NK-92 (cell line): ENCODE data around the gene NAA80.

ENCODE experiments used
- DNase-seq: peaks from one replicate; lab custom pipeline; 2025; ENCODE audit not compliant: unreplicated experiment; lab: John Stamatoyannopoulos, UW

The NAA80 gene

DNA sequence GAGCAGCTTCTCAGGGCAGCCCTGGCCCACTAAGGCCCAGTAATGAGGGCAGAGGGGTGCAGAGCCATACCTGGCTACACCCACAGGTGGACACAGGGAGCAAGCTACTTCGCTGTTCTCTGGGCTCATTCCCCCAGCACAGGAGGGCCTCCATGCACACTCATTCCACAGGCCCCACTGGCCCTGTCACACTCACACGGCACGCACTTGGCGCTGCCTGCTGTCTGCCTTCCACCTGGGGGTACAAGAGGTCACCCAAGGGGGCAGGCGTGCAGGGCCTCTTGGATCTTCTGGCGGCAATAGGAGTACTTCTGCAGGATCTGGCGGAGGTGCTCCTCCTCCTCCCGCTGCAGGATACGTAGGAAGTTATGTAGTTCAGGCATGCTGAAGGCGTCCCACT is 31.1 kb upstream of the NAA80 start:
- DNase-seq, result no peak

DNA sequence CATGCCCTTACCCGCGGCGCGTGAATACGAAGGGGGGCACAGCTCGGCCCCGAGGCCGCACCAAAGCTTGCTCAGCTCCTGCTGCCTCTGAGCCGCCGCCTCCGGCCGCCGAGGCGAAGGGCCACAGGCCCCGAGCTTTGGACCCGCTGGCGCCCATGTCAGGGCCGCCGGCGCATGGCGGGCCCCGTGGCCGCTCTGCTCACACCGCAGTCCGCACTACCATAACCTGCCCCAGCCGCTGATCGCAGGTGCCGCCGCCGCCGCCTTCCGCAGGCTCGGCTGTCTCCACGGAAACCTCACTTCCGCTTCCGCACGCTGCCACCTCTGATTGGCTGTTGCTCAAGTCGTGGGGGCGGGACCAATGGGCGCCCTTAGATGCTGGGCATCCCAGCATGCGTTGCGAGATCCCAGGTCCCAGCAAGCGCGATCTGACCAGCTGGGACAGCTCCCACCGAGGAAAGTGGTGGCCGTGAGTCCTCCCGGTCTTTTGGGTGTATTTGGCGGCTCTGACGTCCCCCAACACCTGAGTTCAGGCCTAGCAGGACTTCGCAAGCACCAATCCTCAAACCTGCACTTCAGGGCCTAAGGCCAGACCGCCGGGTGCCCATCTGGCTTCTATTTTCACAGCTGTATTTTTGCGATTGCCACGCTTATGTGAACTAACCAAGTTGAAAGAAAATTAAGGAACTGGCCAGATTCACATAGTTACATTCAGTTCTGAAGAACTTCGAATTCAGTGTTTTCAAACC is 28.9 kb upstream of the NAA80 start, which contains the start of gene TUSC2:
Gene TUSC2 (minus strand): TSS at position 281 of the 749 bp plus-strand sequence. CDS start 124 bp downstream, at position 157.
- peak; percentile 42 for DNase-seq

DNA sequence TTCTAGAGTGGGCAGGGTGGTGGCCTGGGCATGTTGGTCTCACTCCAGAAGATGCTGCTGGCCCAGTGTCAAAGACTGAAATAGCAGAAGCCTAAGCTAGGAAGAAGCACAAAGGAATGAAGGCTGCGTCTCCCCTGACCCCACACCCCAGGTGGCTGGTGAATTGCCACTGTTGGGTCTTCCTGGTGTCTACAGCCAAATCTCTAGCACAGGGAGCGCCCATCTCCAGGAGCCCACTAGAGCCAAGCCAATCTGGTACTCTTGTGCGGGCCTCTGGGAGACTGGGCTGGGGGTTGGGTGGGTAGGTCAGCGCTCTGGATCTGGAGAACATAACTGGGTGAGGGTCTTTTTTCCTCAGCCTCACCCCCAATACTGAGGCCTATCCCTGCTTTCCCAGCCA is 27.9 kb upstream of the NAA80 start:
- no peak for DNase-seq

DNA sequence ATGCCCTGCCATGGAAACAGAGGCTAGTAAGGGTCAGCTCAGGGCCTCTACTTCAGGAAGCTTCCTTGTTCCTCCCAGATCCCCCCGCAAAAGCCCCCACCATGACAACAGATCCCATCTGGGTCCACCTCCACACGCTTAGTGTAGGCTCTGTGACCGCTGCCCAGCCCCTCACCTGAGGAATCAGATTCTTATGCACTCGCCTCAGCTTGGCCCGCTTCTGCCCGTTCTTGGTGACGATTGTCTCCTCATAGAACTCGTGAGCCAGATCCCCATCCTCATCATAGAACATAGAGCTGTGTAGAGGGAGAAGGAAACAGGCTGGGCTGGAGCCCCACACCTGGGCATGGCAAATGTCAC is 27.0 kb upstream of the NAA80 start:
- no peak for DNase-seq

DNA sequence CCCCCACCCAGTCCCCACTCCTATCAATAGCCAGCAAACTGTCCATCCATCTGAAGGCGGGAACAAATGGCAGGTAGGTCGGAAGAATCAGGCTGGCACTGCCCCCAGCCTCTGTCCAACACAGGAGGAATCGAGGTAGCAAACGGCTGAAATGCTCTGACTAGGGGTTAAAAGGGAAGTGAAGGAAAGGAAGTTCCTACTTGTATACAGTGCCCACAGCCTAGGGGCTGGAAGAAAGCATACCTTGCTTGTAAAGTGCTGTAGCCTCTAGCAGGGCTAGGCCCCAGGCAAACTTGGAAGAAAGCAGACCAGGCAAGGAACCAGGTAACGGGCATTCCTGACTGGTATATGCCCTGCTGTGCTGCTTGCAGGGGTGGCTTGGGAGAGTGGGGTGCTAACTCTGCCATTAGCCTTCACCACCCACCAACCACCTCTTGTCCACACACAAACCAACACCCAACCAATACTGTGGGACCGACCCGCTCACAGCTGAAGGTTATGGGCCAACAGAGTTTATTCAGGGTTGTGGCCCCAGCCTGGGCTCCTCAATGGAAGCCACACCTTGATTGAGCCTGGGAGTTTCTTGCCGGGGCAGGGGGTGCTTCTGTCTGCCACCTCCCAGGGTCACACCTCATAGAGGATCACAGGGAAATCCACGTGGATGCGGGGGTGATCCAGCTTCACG is 26.4 kb upstream of the NAA80 start:
- no peak for DNase-seq

DNA sequence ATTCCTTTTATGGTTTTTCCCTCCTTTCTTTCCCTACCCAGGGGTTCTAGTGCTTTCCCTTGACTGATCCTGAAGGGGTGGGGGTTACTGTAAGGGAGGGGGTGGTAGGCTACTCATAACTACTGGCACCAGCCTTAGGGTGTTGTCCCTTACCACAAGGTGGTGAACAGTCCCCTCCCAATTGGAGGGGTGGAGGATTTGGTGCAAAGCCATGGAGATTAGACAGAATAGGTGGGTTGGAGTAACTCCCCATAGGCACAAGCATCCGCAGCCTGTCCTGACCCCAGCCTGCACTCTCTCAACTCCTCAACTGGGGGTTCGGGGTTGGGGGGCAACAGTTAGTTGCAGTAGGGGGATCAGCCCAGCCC is 25.9 kb upstream of the NAA80 start:
- no peak for DNase-seq

DNA sequence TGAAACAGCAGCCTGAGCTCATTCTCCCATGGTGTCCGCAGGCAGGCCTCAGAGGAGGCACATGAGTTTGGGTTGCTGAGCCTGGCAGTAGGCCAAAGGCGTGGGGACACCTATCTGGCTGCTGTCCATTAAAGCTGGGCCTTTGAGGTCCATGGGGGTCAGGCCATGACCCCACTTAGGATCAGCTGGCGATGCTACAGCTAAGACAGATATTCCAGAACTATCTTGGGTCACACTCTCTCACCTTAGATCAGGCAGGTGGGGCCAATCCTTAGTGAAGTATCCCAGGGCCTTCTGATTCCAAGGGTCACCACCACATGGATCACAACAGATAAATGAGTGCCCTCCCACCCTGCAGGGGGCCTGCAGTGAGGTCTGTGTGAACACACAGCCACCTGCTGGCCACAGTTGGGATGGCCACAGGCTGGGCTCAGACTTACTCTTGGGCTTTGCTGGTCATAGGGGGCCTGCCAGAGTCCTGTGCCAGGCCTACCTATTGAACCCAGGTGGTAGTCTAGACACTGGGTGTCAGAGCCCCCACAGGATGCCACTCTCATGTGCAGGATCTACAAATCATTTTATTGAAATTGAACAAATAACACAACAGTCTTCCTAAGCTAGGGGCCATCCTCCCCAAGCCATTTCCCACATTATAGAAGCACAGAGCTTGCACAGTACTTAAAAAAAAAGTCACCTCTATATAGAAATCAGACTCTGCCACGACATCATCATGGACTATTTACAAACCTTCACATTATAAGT is 25.3 kb upstream of the NAA80 start:
- no peak for DNase-seq

DNA sequence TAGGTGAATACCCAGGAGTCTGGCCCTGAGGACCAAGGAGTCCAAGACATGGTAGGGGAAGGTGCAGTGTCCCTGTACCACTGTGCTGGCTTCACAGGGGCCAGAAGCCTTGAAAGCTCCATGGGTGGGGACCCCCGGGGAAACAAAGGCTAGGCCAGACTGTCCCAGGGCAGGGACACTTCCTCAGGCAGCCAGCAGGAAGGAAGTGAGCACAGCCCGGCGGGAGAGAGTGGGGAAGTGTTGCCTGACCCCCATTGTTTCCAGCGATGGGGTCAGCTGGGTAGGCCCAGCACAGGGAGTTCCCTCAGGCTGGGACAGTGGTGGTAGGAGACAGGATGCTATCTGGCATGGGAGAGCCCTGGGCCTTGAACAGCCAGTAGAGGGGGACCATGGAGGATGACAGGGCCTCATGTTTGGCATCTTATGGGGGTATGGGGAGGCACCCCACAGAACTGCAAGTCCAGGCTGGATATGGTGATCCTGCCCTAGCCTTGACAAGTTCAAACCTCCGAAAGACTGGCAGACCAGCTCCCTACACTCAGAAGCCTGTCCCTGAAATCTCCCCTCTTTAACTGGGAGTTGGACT is 24.5 kb upstream of the NAA80 start:
- DNase-seq, result no peak

DNA sequence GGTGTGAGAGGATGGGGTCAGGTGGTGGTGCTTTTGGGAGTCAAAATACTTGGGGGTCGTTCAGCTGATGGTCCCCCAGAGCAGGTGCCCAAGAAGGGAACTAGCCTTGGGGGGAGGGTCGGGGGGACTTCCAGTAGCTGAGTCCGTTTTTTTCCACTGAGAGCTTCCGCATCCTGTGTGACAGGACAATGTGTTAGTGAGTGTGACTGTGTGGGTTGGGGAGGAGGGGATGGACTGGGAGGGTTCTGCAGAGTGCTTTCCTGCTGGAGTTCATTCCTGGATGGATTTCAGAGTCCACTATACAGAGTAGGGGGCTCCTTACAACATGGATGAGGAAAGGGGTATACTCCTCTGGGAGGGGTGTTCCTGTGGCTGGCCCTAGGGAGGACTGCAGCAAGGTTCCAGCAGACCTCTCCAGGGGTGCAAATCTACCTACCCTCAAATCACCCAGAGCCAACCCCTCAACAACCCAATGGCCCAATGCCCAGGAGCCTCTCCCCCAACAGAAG is 23.9 kb upstream of the NAA80 start:
- no peak for DNase-seq

DNA sequence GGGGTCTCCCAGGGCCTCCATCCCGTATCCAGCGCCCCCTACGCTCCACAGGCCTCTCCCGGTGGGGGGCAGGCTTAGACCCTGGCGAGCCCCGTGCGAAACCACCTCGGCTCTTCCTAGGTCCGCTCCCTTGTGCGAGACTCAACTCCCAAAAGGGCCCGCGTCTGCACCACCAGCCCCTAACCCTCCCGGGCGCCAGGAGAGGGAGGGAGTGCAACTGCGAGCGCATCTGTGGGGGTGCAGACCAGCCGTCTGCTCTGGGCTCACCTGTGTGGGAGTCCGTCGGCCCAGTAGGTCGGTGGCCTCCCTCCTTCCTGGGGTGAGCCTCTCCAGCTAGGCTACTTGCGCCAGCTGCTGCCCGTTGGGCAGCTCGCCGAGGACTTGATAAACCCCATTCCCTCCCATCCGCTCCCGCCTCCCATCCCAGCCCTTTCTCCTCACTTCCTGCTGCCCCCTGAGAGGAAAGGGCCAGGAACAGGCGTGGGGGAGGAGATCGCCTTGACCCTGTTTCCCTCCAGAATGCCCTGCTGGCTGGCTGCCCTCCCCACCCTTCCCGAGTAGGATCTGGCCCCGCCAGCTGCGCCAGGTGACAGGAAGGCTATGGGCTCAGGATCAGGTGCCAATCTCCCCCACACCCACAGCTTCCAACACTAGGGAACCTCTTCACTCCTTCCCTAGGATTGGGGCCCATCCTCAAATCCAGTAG is 23.3 kb upstream of the NAA80 start, which contains the start of gene HYAL2:
Gene HYAL2 (minus strand): TSS at position 360 of the 706 bp plus-strand sequence. CDS start 2,256 bp downstream, outside the sequence.
- no peak for DNase-seq

DNA sequence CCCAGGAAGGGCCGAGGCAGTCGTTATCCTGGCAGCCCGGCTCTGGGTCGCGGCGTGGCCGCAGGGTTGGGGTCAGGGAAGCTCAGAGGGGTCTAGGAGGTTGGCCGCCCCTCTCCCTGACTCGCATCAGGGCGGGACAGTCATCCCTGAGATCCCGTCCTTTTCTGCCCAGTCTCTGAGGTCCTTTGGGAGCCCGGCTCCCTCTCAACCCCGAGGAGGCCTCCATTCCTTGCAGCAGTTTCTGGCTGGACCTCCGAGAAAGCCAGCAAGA is 22.8 kb upstream of the NAA80 start:
- no peak for DNase-seq

DNA sequence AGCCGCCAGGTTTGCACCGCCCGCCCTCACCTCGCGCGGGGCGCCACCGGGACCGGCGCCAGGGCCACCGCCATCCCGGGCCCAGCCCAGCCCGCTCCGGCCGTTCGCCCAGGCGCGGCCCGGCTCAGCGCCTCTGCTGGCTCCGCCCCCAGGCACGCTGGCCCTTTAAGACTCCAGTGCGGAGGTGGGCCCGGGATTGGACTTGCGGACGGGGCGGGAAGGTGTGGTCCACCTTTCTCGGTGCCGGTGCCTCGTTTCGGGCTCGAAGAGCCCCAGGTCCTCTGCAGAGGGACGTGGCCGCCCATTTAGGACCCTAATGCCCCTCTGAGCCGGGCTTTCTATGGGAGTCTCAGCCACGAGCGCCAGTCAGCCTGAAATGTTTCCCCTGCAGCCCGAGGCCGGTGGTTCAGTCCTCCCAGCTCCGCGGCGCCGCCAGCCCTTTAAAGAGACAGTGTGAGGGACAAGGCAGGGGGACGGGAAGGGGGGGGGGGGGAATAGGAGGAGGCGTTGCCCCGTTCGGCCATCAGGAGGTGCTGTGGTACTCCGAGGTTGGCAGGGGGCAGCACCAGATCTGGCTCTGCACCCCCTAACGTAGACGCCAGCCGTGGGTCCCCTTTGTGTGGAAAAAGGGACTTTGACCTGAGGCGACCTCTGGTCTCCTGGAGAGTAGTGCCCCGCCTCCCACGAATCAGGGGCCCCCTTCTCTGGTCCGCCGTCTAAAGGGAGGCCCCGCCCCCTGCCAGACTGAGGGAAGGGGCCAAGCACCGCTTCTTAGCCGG is 22.3 kb upstream of the NAA80 start:
- DNase-seq, result no peak

DNA sequence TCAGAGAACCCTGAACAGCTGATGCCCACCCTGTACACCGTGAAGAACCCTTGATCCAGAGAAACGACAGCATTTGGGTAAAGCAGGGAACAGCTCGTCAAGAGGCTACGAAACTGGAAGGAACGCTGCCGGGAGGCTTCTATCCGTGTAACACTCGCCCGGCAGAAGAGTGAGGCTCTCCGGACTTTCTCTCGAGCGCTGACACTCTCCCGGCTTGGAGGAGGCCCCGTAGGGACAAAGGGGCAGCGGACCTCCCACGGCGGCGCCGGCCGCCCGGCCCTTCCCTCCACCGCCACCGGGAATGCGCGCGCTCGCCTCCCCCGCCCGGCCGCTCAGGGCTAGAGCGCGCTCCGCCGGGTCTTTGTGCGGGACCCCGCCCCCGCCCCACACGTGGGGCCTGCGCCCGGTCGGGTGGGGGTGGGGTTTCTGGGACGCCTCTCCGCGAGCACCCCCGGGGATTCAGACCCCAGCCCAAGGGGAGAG is 21.7 kb upstream of the NAA80 start:
- DNase-seq, result no peak

DNA sequence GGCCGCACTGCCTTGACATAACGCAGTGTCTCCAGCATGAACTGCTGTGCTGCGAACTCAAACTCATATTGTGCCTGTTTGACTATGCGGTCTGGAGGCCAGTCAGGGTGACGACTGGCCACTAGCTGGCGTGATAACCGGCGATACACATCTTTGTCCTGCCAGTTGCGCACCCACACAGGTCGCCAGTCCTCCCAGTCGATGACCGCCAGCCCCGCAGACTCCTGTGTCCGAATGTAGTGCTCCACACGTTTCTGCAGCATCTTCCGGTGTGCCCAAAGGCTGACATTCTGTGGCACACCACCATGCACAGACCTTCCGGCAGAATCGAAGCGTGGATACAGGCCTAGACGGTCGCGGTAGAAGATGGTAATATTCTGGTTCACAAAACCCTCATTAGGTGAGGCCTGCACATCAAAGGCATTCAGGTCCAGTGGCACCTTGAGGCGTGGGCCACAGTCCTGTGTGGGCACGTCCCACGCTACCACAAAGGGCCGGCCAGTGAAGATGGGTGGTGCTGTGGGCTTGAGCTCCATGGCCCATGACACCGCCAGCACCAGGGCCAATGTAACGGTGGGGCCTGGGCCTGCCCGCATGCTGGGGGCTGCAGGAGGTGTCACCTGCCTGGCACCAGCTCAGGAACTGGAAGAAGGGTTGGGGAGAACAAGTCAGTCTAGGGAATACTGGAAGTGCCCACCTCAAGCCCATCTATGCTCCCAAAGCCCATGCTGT is 20.9 kb upstream of the NAA80 start:
- no peak for DNase-seq

DNA sequence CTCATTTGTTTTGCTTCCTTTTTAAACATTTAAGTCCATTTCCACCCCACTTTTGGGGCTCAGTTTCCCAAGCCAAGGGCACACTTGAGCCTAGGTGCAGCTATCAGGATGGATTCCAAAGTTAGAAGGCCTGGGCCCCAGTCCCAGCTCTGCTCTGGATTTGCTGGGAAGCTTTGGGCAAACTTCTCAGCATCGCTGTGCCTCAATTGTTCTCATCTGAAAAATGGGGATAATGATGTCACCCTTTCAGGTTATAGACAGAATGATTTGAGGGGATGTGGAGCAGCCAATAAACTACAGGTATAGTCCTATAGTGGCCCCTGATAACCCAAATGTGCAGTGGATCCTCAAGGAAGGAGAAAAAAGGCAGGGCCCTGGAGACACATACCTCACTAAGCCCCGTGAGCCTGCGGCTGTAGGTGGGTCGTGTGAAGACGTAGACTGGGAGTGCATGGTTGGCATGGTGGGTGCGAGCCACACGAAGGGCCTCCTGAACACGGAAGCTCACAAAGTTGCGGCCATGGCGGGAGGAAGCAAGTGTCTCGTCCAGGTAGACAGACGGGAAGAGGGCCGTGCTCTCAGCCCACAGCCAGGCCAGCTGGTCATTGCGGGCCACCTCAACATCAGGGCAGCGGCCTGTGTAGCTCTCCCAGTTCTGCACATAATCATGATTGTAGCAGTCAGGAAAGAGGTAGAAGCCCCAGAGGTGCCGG is 20.1 kb upstream of the NAA80 start:
- no peak for DNase-seq

DNA sequence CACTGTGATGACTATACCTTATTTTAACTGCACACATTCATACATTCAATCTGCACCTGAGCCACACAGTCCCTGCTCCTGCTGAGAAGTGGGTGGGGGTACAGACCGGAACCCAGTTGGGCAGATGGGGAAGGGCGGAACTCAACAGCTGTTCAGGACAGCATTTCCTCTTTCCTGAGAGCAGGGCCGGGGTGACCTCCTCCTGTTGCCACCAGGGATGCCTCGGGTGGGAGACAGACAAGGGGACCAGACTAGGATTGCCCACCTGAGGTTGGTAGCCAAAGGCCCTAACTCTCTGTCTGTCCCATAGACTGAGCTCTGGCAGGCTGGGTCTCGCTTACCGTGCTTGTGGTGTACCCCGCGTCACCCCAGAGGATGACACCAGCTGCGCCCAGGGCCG is 19.4 kb upstream of the NAA80 start:
- no peak for DNase-seq

DNA sequence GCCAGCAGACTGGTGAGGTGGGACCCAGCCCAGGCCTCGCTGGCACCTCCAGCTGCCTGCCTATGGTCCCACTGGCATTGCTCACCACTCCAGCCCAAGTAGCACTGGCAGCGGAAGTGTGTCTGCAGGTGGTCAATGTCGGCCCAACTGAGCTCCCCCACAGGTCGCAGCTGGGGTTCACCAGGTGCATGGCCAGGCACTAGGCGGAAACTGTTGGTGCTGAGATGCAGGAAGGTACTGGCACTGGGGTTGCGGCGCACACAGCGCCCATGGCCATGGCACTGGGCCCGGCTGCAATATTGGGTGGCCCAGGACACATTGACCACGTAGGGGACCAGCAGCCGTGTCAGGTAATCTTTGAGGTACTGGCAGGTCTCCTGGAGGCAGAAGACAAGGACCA is 19.0 kb upstream of the NAA80 start:
- DNase-seq, result no peak

DNA sequence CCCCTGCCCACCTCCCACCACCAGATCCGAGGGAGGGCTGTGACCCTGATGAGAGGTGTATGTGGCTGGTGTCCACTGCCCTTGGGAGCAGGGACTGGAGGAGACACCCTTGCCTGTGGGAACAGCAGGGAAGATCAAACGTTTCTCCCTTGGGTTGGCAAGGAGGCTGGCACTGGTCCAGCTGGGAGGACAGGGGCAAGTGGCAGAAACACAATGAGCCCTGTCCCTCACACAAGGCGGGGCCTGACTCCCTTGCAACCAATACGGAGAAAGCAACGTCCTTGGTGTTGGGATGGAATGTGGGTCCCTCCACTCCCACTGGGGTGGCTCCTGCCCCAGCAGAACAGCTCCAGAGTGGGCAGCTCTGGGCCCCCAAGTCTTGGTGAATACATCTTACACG is 18.1 kb upstream of the NAA80 start:
- DNase-seq, result no peak
